B cell (primary cell): ENCODE data around the gene MINPP1.

Source experiments
- CTCF ChIP-seq: fragments of 200-600 bp; IDR thresholded peaks from one replicate; pipeline ENCODE4 v1.8.0; 2022; ENCODE audit warnings: antibody characterized with exemption, mild to moderate bottlenecking
- EZH2 ChIP-seq: IDR thresholded peaks from 2 replicates; pipeline ENCODE4 v1.6.1; 2012; ENCODE audit warnings: borderline replicate concordance, low read depth, mild to moderate bottlenecking, moderate library complexity, low read length; ENCODE audit not compliant: insufficient read depth, poor library complexity, severe bottlenecking

- TF ChIP-seq CTCF (no peak), EZH2 (no peak)
These were observed 74.2 kb downstream of the MINPP1 start for GRCh38 chr10:87578842-87579401.
